H1 (cell line): ENCODE results near the gene BTBD9. TPM values are rescaled to one million over a fixed set of nuclear protein-coding genes. Genes with fewer than 3 reads are reported as not detected.
A peak's percentile ranks its signal among the peaks of the same experiment; 100 is the strongest.

Experiments used
- CTCF ChIA-PET: fragments of 300-600 bp; sonication (Branson Sonifier 250); formaldehyde crosslinking; loops from one replicate; lab custom pipeline; 2021; ENCODE audit not compliant: partially characterized antibody; lab: Charles Lee
- POLR2A ChIA-PET: fragments of 300-600 bp; sonication (Branson Sonifier 250); formaldehyde crosslinking; loops from one replicate; lab custom pipeline; 2021; ENCODE audit warnings: inconsistent platforms; ENCODE audit not compliant: partially characterized antibody; lab: Charles Lee
- DNase-seq, 2 experiments: peaks; one replicate each; pipeline versions ENCODE4 v3.0.0 to v3.0.0-alpha.2; 2010 to 2022; ENCODE audit warnings: low spot score in 2 of 2, low read depth in 1 of 2, mixed read lengths in 1 of 2
- FAIRE-seq: peaks from 2 replicates; lab custom pipeline; 2011; peaks lifted over from hg19 to GRCh38; lab: Jason Lieb, UNC
- H2AFZ ChIP-seq: 2 replicates; pipeline ENCODE4 v1.8.1; 2012; ENCODE audit warnings: low read length, inconsistent platforms
- H2AK5ac ChIP-seq: 2 replicates; pipeline ENCODE4 v1.6.1; 2013; ENCODE audit warnings: low read depth, low read length
- H2BK120ac ChIP-seq: replicated peaks from 2 replicates; pipeline ENCODE3; 2013; ENCODE audit warnings: low read depth, low read length, inconsistent platforms
- H2BK12ac ChIP-seq: 2 replicates; pipeline ENCODE4 v1.6.1; 2013; ENCODE audit warnings: low read depth, low read length
- H2BK15ac ChIP-seq: 2 replicates; pipeline ENCODE4 v1.6.1; 2013; ENCODE audit warnings: low read length
- H2BK20ac ChIP-seq: 2 replicates; pipeline ENCODE4 v1.6.1; 2013; ENCODE audit warnings: low read length
- H2BK5ac ChIP-seq: 2 replicates; pipeline ENCODE4 v1.6.1; 2013; ENCODE audit warnings: low read depth, low read length
- H3K14ac ChIP-seq: 2 replicates; pipeline ENCODE4 v1.6.1; 2013; ENCODE audit warnings: inconsistent platforms; ENCODE audit not compliant: insufficient read length
- H3K18ac ChIP-seq: 2 replicates; pipeline ENCODE4 v1.6.1; 2013; ENCODE audit warnings: low read length; ENCODE audit errors: extremely low read depth
- H3K23ac ChIP-seq: 2 replicates; pipeline ENCODE4 v1.6.1; 2013; ENCODE audit warnings: inconsistent platforms; ENCODE audit not compliant: insufficient read length
- H3K23me2 ChIP-seq: 2 replicates; pipeline ENCODE4 v1.6.1; 2013; ENCODE audit warnings: low read depth, low read length
- H3K27ac ChIP-seq: 2 replicates; pipeline ENCODE4 v1.6.1; 2011; ENCODE audit warnings: low read depth, low read length, inconsistent platforms
- H3K27me3 ChIP-seq, 4 experiments: replicated peaks in 1 of 4; 1 replicate in 1 of 4; 2 replicates in 3 of 4; pipeline versions ENCODE4 v1.6.1 to v1.8.1; 2011 to 2013; ENCODE audit warnings: low read length in 3 of 4, mild to moderate bottlenecking in 3 of 4, inconsistent platforms in 2 of 4, mixed read lengths in 2 of 4, moderate library complexity in 1 of 4; ENCODE audit not compliant: control insufficient read depth in 3 of 4, insufficient read depth in 3 of 4; ENCODE audit errors: extremely low read depth in 1 of 4
- H3K36me3 ChIP-seq, 4 experiments: 2 replicates each; pipeline versions ENCODE4 v1.6.1 to v1.8.1; 2011 to 2013; ENCODE audit warnings: mild to moderate bottlenecking in 4 of 4, low read length in 3 of 4, moderate library complexity in 2 of 4, control low read depth in 1 of 4, inconsistent platforms in 1 of 4; ENCODE audit not compliant: insufficient read depth in 4 of 4, control insufficient read depth in 2 of 4
- H3K4ac ChIP-seq: replicated peaks from 2 replicates; pipeline ENCODE3; 2013; ENCODE audit warnings: low read length, low read depth, mixed read lengths, inconsistent platforms; ENCODE audit not compliant: insufficient read length
- H3K4me1 ChIP-seq, 4 experiments: replicated peaks in 1 of 4; 1 replicate in 1 of 4; 2 replicates in 3 of 4; pipeline versions ENCODE4 v1.6.1 to v1.8.1; 2011 to 2013; ENCODE audit warnings: low read length in 3 of 4, inconsistent platforms in 2 of 4, mixed read lengths in 1 of 4; ENCODE audit not compliant: insufficient read depth in 4 of 4, control insufficient read depth in 3 of 4
- H3K4me2 ChIP-seq, 2 experiments: 2 replicates each; pipeline versions ENCODE4 v1.6.1 to v1.8.1; 2011 to 2013; ENCODE audit warnings: low read depth in 2 of 2, low read length in 2 of 2, control low read depth in 1 of 2, inconsistent platforms in 1 of 2, mild to moderate bottlenecking in 1 of 2; ENCODE audit not compliant: insufficient read depth in 1 of 2
- H3K4me3 ChIP-seq, 4 experiments: fragments of 200-600, 300-600 bp in 1 of 4; sonication (generic), shearing (Covaris generic), sonication (Bioruptor Twin) in 1 of 4; 2 replicates each; pipeline versions ENCODE4 v1.5.1 to v1.8.1; 2011 to 2016; ENCODE audit warnings: low read length in 4 of 4, low read depth in 3 of 4, control low read depth in 2 of 4, inconsistent platforms in 2 of 4, mild to moderate bottlenecking in 2 of 4, mixed read lengths in 1 of 4, moderate library complexity in 1 of 4; ENCODE audit not compliant: insufficient read depth in 2 of 4; ENCODE audit errors: extremely low read depth in 1 of 4
- H3K56ac ChIP-seq: replicated peaks from 2 replicates; pipeline ENCODE3; 2013; ENCODE audit warnings: low read depth, mild to moderate bottlenecking, mixed read lengths, low read length, inconsistent platforms; ENCODE audit not compliant: insufficient read length
- H3K79me1 ChIP-seq: 2 replicates; pipeline ENCODE4 v1.6.1; 2013; ENCODE audit warnings: low read depth, low read length, control low read depth
- H3K79me2 ChIP-seq, 2 experiments: 2 replicates each; pipeline versions ENCODE4 v1.6.1 to v1.8.1; 2012 to 2013; ENCODE audit warnings: low read length in 2 of 2, mild to moderate bottlenecking in 2 of 2, inconsistent platforms in 1 of 2; ENCODE audit not compliant: insufficient read depth in 2 of 2, control insufficient read depth in 1 of 2
- H3K9ac ChIP-seq, 4 experiments: replicated peaks in 1 of 4; 1 replicate in 1 of 4; 2 replicates in 3 of 4; pipeline versions ENCODE4 v1.6.1 to v1.8.1; 2011 to 2013; ENCODE audit warnings: low read depth in 3 of 4, low read length in 3 of 4, control low read depth in 2 of 4, mild to moderate bottlenecking in 2 of 4, moderate library complexity in 2 of 4, inconsistent platforms in 1 of 4; ENCODE audit errors: extremely low read depth in 1 of 4
- H3K9me3 ChIP-seq, 2 experiments: 2 replicates each; pipeline versions ENCODE4 v1.6.1 to v1.8.1; 2012 to 2013; ENCODE audit warnings: mild to moderate bottlenecking in 2 of 2, moderate library complexity in 2 of 2, control low read depth in 1 of 2, inconsistent platforms in 1 of 2, low read depth in 1 of 2, low read length in 1 of 2, mixed read lengths in 1 of 2; ENCODE audit not compliant: insufficient read depth in 2 of 2
- H4K20me1 ChIP-seq, 2 experiments: replicated peaks in 1 of 2; 2 replicates each; pipeline versions ENCODE3 to v1.8.1; 2011 to 2013; ENCODE audit warnings: inconsistent platforms in 2 of 2, low read length in 2 of 2, mild to moderate bottlenecking in 1 of 2; ENCODE audit not compliant: insufficient read depth in 2 of 2, control insufficient read depth in 1 of 2
- H4K5ac ChIP-seq: 2 replicates; pipeline ENCODE4 v1.6.1; 2013; ENCODE audit warnings: low read length, low read depth, mixed read lengths, inconsistent platforms; ENCODE audit not compliant: insufficient read length
- H4K8ac ChIP-seq: 2 replicates; pipeline ENCODE4 v1.8.0; 2013; ENCODE audit warnings: mild to moderate bottlenecking, moderate library complexity, low read length, inconsistent platforms; ENCODE audit not compliant: insufficient read depth; ENCODE audit errors: extremely low read depth
- H4K91ac ChIP-seq: replicated peaks from 2 replicates; pipeline ENCODE3; 2013; ENCODE audit warnings: low read length, mixed read lengths, inconsistent platforms; ENCODE audit not compliant: insufficient read length
- TBP ChIP-seq: IDR thresholded peaks from 2 replicates; pipeline ENCODE4 v1.6.1; 2011; ENCODE audit warnings: low read depth, low read length, improper control_type of control experiment
- ZNF274 ChIP-seq: IDR thresholded peaks from 2 replicates; pipeline ENCODE4 v1.7.0; 2012; ENCODE audit warnings: low read length, borderline replicate concordance; ENCODE audit errors: extremely low read depth
- WGBS, 2 experiments: shearing (Covaris generic) in 1 of 2; methylation state at CpG; one replicate each; pipeline versions ENCODE4 v1.1.6 to v1.1.7; 2013 to 2015; ENCODE audit warnings: low lambda C conversion rate in 2 of 2, mixed read lengths in 2 of 2, inconsistent platforms in 1 of 2, low coverage in 1 of 2, missing lambda C conversion rate in 1 of 2; ENCODE audit not compliant: insufficient replicate concordance in 2 of 2, insufficient coverage in 1 of 2, insufficient read length in 1 of 2; ENCODE audit errors: extremely low coverage in 1 of 2, missing lambda C conversion rate in 1 of 2; 5-methylcytosine and 5-hydroxymethylcytosine counted together
- polyA plus RNA-seq, 7 experiments: library from polyadenylated mRNA; depleted of rRNA in 3 of 7; stranded (reverse) in 5 of 7; unstranded in 2 of 7; fragments of >200 nt in 5 of 7; fragments of 200-250 nt in 2 of 7; gene quantifications; 1 replicate in 5 of 7; 2 replicates in 1 of 7; 4 replicates in 1 of 7; pipeline versions ENCODE4 v1.2.1 to v1.2.3, GENCODE V29; 2011 to 2013; ENCODE audit warnings: missing spikeins in 2 of 7, mixed read lengths in 2 of 7
- total RNA-seq: library from RNA; stranded (reverse); fragmentation: NEBNext Ultra II Directional; extraction: Animal tissue kit (Norgen Biotek cat#: 25700); gene quantifications from 2 replicates; pipeline ENCODE4 v1.2.1, GENCODE V29; 2021

The BTBD9 gene
- total and polyA plus RNA-seq, 2 of the 8 experiments (the other 6 are each of a cell fraction or from before 2014, with no cell fraction given), result 0.92 to 4.1 TPM

DNA sequence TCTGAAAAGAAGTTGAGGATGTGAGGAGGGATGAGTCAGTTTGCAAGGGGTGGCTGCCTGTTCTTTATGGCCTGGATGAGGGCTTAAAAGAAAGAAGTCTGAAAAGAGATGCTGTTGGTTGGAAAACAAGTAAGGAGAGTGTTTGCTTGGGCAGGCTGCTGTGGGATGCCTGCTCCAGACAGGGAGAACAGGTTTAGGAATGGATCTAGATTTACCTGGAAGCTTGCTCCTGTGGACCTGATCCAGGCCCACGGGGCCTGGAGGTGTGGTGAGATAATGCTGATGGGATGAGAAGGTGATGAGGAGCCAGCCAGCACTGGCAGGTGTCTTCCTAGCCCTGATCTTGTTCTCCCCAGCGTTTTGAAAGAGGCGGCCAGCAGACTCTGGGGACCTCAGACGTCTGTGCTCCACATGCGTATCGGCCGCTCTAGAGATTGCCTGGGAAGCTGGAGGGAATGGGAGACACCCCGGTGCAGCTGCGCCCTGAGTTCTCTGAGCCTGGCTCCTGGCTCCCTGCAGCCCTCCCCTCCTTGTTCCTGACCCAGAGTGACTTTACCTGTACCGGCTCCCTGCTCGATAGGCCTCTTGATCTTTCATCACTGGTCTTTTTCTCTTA is 488.9 kb downstream of the BTBD9 start:
- no peak overlapping the region for H3K27ac ChIP-seq
- H2BK12ac ChIP-seq, result no peak overlapping the region
- H2AFZ ChIP-seq, result no peak overlapping the region
- H2BK20ac ChIP-seq, result no peak overlapping the region
- no peak overlapping the region for H4K5ac ChIP-seq
- H2BK15ac ChIP-seq, result no peak overlapping the region
- no peak overlapping the region for H3K4ac ChIP-seq
- CTCF ChIA-PET, result interaction anchor here (0.8 to 1.2 kb wide), 5 partner anchors 9 to 536 kb away, joined by 3 to 6 read pairs (median 3); no protein-coding TSS in a partner anchor
- H2BK120ac ChIP-seq, result no peak overlapping the region
- H3K79me2 ChIP-seq, result no peaks in the 10 kb centered on the region
- no peak overlapping the region for H3K4me3 ChIP-seq
- H4K8ac ChIP-seq, result 0 out of 2 replicates have a peak overlapping the region, but pooled peaks have one; percentile 3
- no peak overlapping the region for H2AK5ac ChIP-seq
- no peak overlapping the region for H3K18ac ChIP-seq
- no peaks in the 10 kb centered on the region for H3K23me2 ChIP-seq
- H4K91ac ChIP-seq, result no peak overlapping the region
- H4K20me1 ChIP-seq, result no peaks in the 10 kb centered on the region
- peak in 1 of 2 experiments; percentile 40 for DNase-seq
- H2BK5ac ChIP-seq, result no peak overlapping the region
- H3K4me1 ChIP-seq, result peaks cover 0 to 8% (median 0%) of the 10 kb centered on the region in 4 experiments; a peak in 5 of 7 replicates
- H3K27me3 ChIP-seq, result no peaks in the 10 kb centered on the region
- no peak overlapping the region for H3K56ac ChIP-seq
- no peak overlapping the region for H3K14ac ChIP-seq
- H3K4me2 ChIP-seq, result no peak overlapping the region
- no peak overlapping the region for H3K23ac ChIP-seq
- TF ChIP-seq TBP, result no peak
- no peak for TF ChIP-seq ZNF274
- 0 out of 2 replicates have a peak, but pooled peaks cover 2% of the 10 kb centered on the region for H3K79me1 ChIP-seq
- no peak overlapping the region for H3K9ac ChIP-seq
- no peaks in the 10 kb centered on the region for H3K9me3 ChIP-seq
- no peak for FAIRE-seq
- 87% methylated on average over 11 of the region's 11 CpGs; no CpG with 5 or more reads in 1 of the 2 experiments for WGBS, 2 experiments
- POLR2A ChIA-PET, result interaction anchor here (1.4 kb wide), 1 partner anchor 14 kb away, joined by 3 read pairs; no protein-coding TSS in a partner anchor
- no peaks in the 10 kb centered on the region for H3K36me3 ChIP-seq
